Prostate gland (tissue), 2 donors: ENCODE results near the gene OSBPL9. TPM values are rescaled to one million over a fixed set of nuclear protein-coding genes. Genes with fewer than 3 reads are reported as not detected.

Experiments
- DNase-seq: peaks from one replicate; pipeline ENCODE4 v3.0.0-alpha.2; 2019; ENCODE audit warnings: low spot score
- H3K27ac ChIP-seq, 2 donors: fragments of 200-600 bp; sonication (generic); 2 replicates each; pipeline ENCODE4 v1.5.1; 2017 to 2019
- H3K27me3 ChIP-seq: fragments of 200-600 bp; sonication (generic); replicated peaks from 2 replicates; pipeline ENCODE4 v1.5.1; 2019; ENCODE audit not compliant: insufficient read depth
- H3K36me3 ChIP-seq, 2 donors: fragments of 200-600 bp; sonication (generic); 1 replicate in 1 of 2; 2 replicates in 1 of 2; pipeline versions ENCODE4 v1.5.1 to v1.8.1; 2017 to 2019
- H3K4me1 ChIP-seq: fragments of 200-600 bp; sonication (generic); replicated peaks from 2 replicates; pipeline ENCODE4 v1.5.1; 2019
- H3K4me3 ChIP-seq, 2 donors: fragments of 200-600 bp; sonication (generic); 2 replicates each; pipeline ENCODE4 v1.5.1; 2017 to 2019
- H3K9me3 ChIP-seq: fragments of 200-600 bp; sonication (generic); 2 replicates; pipeline ENCODE4 v1.5.1; 2017
- CTCF ChIP-seq, 4 experiments: fragments of 200-600 bp in 2 of 4; fragments of 450-650 bp in 2 of 4; sonication (generic) in 2 of 4; IDR thresholded peaks; 1 replicate in 3 of 4; 2 replicates in 1 of 4; pipeline ENCODE4 v1.5.1; 2016 to 2019; ENCODE audit warnings: antibody characterized with exemption in 4 of 4, mild to moderate bottlenecking in 2 of 4, moderate library complexity in 2 of 4
- POLR2A ChIP-seq: fragments of 450-650 bp; IDR thresholded peaks from one replicate; pipeline ENCODE4 v1.6.1; 2016; ENCODE audit warnings: antibody characterized with exemption, mild to moderate bottlenecking
- POLR2AphosphoS5 ChIP-seq: sonication (generic); formaldehyde crosslinking; IDR thresholded peaks from one replicate; pipeline ENCODE4 v1.6.1; 2017; ENCODE audit warnings: antibody characterized with exemption
- WGBS: methylation state at CpG from one replicate; pipeline ENCODE4 v1.1.5; 2018; 5-methylcytosine and 5-hydroxymethylcytosine counted together
- intact Hi-C: fragments of 100-400 bp; cut with DNase I; formaldehyde crosslinking; loops from one replicate; pipeline ENCODE4 v1.14.2; 2022
- total RNA-seq, 2 donors: library from RNA; depleted of rRNA; stranded (reverse); fragments of >200 nt; gene quantifications; one replicate each; pipeline ENCODE4 v1.1.0, GENCODE V29; 2016

OSBPL9 gene
- total RNA-seq, 2 donors from 2014 or later = 93.6 to 104 TPM

DNA sequence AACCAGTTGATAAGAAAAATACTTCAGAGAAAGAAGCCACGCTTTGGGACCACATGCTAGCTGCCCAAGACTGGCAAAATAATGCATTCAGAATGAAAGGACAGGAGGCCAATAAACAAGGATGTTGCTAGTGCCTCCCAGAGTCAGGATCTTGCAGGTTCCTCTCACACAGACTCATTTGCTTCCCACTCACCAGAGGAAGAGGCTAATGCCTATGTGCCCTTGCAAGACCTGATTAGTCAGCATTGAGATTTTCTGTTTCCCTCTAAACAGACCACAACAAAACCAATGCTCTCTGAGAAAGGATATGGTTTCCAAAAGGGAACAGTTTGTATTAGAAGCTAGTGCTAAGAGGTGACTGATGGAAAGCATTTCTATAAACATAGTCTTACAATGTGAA is 176.0 kb downstream of the OSBPL9 start:
- WGBS = 95% methylated on average over 1 of the region's 1 CpG

GRCh38 chr1:51794260-51794659 is 177.4 kb downstream of the OSBPL9 start:
- no peak for DNase-seq
- H3K27ac ChIP-seq = no peak overlapping the region
- no peaks in the 10 kb centered on the region for H3K4me1 ChIP-seq
- no peak for TF ChIP-seq CTCF (IDR thresholded peaks at IDR 0.05)
- TF ChIP-seq POLR2AphosphoS5 = no peak
- TF ChIP-seq POLR2A = no peak
- no peaks in the 10 kb centered on the region for H3K27me3 ChIP-seq
- intact Hi-C loops = no loop called here
- H3K9me3 ChIP-seq = no peaks in the 10 kb centered on the region
- H3K4me3 ChIP-seq = no peak overlapping the region
- 100% methylated on average over 2 of the region's 2 CpGs for WGBS
- peaks cover 0 to 4% of the 10 kb centered on the region in 2 donors for H3K36me3 ChIP-seq

More for the DNA sequence above, 176.0 kb downstream of the OSBPL9 start:
- Histone ChIP-seq H3K9me3 (no peaks in the 10 kb centered on the region), H3K27me3 (no peaks in the 10 kb centered on the region), H3K27ac (no peak overlapping the region), H3K4me1 (no peaks in the 10 kb centered on the region), H3K4me3 (no peak overlapping the region), H3K36me3 (peaks cover 0 to 4% of the 10 kb centered on the region in 2 donors)
- DNase-seq = no peak
- intact Hi-C loops = no loop called here
- TF ChIP-seq CTCF (IDR thresholded peaks at IDR 0.05) (no peak), POLR2A (no peak), POLR2AphosphoS5 (no peak)

GRCh38 chr1:51794868-51795267 is 178.0 kb downstream of the OSBPL9 start:
- TF ChIP-seq POLR2A (no peak), CTCF (IDR thresholded peaks at IDR 0.05) (no peak), POLR2AphosphoS5 (no peak)
- intact Hi-C loops = no loop called here
- H3K9me3 ChIP-seq = no peaks in the 10 kb centered on the region
- no peak overlapping the region for H3K27ac ChIP-seq
- no peak for DNase-seq
- no peak overlapping the region for H3K4me3 ChIP-seq
- no peaks in the 10 kb centered on the region for H3K4me1 ChIP-seq
- H3K36me3 ChIP-seq = peaks cover 4% of the 10 kb centered on the region in 2 donors
- no peaks in the 10 kb centered on the region for H3K27me3 ChIP-seq

DNA sequence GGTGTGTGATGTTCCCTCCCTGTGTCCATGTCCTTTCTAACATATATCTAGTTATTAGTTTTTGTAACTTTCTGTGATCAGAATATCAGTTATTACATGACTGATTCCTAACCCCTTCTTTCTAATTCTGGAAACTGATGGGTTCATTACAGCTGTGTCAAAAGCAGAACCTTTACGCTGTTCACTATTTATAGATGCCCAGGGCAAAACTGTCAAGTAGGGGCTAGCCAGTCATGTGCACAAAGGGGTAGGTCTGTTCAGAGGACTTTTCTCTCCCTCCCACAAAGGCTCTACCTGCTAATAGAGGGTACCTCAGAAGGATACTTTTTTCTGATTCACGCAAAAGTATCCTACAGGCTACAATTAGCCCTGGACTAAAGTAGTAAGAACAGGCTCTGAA is 182.5 kb downstream of the OSBPL9 start:
- Histone ChIP-seq H3K27me3 (no peaks in the 10 kb centered on the region), H3K9me3 (no peaks in the 10 kb centered on the region), H3K4me3 (no peak overlapping the region), H3K27ac (no peak overlapping the region), H3K36me3 (peaks cover 0 to 4% of the 10 kb centered on the region in 2 donors), H3K4me1 (no peaks in the 10 kb centered on the region)
- no peak for DNase-seq
- TF ChIP-seq POLR2AphosphoS5 (no peak), POLR2A (no peak), CTCF (IDR thresholded peaks at IDR 0.05) (no peak)
- WGBS = 85% methylated on average over 2 of the region's 2 CpGs
- intact Hi-C loops = no loop called here

DNA sequence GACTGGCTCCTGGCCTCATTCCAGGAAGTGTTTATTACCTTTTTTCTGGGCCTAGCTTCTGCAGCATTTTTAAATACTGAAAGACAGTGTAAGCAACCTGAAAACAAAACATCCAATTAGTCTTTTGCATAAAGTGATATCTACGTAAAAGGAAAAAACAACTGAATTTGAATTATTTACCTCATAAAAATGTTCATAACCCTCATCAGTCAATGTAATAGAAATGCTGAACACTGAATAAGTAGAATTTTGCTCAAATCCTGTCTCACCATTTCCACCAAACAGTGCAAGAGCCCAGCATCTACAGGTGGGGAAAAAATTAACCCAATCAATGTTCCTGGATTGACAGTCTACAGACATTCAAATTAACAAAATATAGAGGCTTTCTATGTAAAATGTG is 197.6 kb downstream of the OSBPL9 start:
- H3K4me1 ChIP-seq = no peaks in the 10 kb centered on the region
- TF ChIP-seq POLR2AphosphoS5 = no peak
- TF ChIP-seq POLR2A = no peak
- TF ChIP-seq CTCF (IDR thresholded peaks at IDR 0.05) = no peak
- no peak overlapping the region for H3K27ac ChIP-seq
- no peaks in the 10 kb centered on the region for H3K9me3 ChIP-seq
- WGBS = 90% methylated on average over 1 of the region's 1 CpG
- no peaks in the 10 kb centered on the region for H3K36me3 ChIP-seq
- no peak for DNase-seq
- no peak overlapping the region for H3K4me3 ChIP-seq
- H3K27me3 ChIP-seq = no peaks in the 10 kb centered on the region
- intact Hi-C loops = no loop called here
